Measurements from ENCODE around the gene GNAL. TPM values are rescaled to one million over a fixed set of nuclear protein-coding genes. Genes with fewer than 3 reads are reported as not detected.

The GNAL gene
- total RNA-seq, 1 donor from 2014 or later = 14.7 TPM

DNA sequence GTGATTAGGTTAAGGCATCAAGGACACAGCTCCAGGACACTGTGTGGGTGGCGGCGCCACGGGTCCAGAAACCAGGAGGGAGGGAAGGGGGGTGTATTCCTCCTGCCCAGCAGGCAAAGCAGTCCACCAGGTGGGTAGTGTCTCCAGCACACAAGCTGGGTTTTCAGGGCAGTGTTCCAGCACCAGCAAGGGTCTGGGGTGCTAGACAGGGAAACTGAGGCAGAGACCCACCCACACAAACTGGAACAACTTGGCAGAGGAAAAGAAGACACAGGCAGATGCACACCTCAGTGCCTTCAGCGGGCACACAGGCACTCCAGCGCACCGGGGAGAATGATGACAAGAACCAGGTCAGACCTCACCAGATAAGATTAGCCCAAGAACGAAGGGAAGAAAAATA lies 28.4 kb upstream of the GNAL start:
- no peak overlapping the region for H3K4me3 ChIP-seq (ENCODE audit: low read depth, low read length)
- DNase-seq (ENCODE audit: low read depth) = no peak
- H3K36me3 ChIP-seq (ENCODE audit: control insufficient read depth, insufficient read depth, low read length) = no peaks in the 10 kb centered on the region
- no peak for TF ChIP-seq CTCF (IDR thresholded peaks at IDR 0.05; ENCODE audit: insufficient read depth, low read length, poor library complexity, severe bottlenecking)
- peaks cover 5% of the 10 kb centered on the region for H3K27me3 ChIP-seq (ENCODE audit: control insufficient read depth, insufficient read depth, low read length)

- DNase-seq (ENCODE audit: low read depth) = no peak
- TF ChIP-seq CTCF (IDR thresholded peaks at IDR 0.05; ENCODE audit: insufficient read depth, low read length, poor library complexity, severe bottlenecking) = no peak
- H3K36me3 ChIP-seq (ENCODE audit: control insufficient read depth, insufficient read depth, low read length) = no peaks in the 10 kb centered on the region
- peaks cover 6% of the 10 kb centered on the region for H3K27me3 ChIP-seq (ENCODE audit: control insufficient read depth, insufficient read depth, low read length)
- H3K4me3 ChIP-seq (ENCODE audit: low read depth, low read length) = no peak overlapping the region
Measured at GRCh38 chr18:11661430-11661829, 27.6 kb upstream of the GNAL start.

DNA sequence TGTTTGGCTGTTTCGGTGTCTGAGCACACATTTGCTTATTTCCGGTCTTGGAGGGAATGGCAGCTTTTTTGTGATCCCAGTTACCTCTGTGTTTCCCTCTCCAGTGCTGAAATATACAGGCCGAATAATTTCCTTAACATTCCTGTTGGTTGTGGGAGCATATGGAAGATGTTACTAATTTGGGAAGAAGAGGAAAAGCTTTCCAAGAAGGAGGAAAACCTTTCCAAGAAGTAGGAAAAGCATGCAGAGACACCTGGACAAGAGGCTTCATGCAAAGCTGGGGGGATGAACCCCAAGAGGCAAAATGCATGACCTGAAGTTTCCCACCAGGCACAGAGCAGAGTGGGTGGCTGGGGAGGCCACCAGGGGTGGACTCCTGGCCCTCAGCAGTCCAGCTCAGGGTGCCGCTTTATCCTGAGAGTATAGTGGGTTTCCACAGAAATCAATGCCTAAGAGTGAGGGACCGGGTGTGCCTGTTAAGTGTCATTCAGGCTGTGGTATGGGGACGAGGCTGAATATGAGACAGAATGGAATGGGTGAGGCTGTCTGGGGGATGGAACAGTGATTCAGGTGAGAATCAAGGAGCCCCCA lies 25.5 kb upstream of the GNAL start:
- Histone ChIP-seq H3K27me3 (ENCODE audit: control insufficient read depth, insufficient read depth, low read length) (peaks cover 4% of the 10 kb centered on the region), H3K36me3 (ENCODE audit: control insufficient read depth, insufficient read depth, low read length) (no peaks in the 10 kb centered on the region), H3K4me3 (ENCODE audit: low read depth, low read length) (no peak overlapping the region)
- DNase-seq (ENCODE audit: low read depth) = no peak
- TF ChIP-seq CTCF (IDR thresholded peaks at IDR 0.05; ENCODE audit: insufficient read depth, low read length, poor library complexity, severe bottlenecking) = no peak

DNA sequence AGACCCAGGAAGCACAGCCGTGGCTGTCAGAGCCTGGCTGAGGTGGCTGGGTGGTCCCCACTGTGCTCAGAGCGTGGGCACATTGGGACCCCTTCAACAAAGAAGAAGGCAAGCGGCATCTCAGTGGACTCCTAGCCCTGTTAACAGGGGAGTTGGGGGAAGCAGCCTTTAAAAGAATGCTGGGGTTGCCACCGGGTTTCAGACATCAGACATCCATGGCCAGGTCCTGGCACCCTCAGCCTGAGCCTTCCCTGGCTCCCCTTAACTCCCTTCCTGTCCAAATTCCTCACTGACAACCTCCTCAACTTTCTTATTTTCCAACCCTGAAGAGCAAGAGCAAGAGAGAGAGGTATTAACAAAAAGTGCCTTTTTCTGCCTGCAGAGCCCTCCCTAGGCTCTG lies 24.8 kb upstream of the GNAL start:
- Histone ChIP-seq H3K27me3 (ENCODE audit: control insufficient read depth, insufficient read depth, low read length) (peaks cover 6% of the 10 kb centered on the region), H3K4me3 (ENCODE audit: low read depth, low read length) (no peak overlapping the region), H3K36me3 (ENCODE audit: control insufficient read depth, insufficient read depth, low read length) (no peaks in the 10 kb centered on the region)
- no peak for TF ChIP-seq CTCF (IDR thresholded peaks at IDR 0.05; ENCODE audit: insufficient read depth, low read length, poor library complexity, severe bottlenecking)
- DNase-seq (ENCODE audit: low read depth) = no peak

- H3K4me3 ChIP-seq (ENCODE audit: low read depth, low read length) = no peak overlapping the region
- no peak for TF ChIP-seq CTCF (IDR thresholded peaks at IDR 0.05; ENCODE audit: insufficient read depth, low read length, poor library complexity, severe bottlenecking)
- H3K36me3 ChIP-seq (ENCODE audit: control insufficient read depth, insufficient read depth, low read length) = no peaks in the 10 kb centered on the region
- peaks cover 10% of the 10 kb centered on the region for H3K27me3 ChIP-seq (ENCODE audit: control insufficient read depth, insufficient read depth, low read length)
- DNase-seq (ENCODE audit: low read depth) = no peak
Measured at GRCh38 chr18:11665146-11665545, 23.9 kb upstream of the GNAL start.

- no peak for DNase-seq (ENCODE audit: low read depth)
- Histone ChIP-seq H3K4me3 (ENCODE audit: low read depth, low read length) (no peak overlapping the region), H3K27me3 (ENCODE audit: control insufficient read depth, insufficient read depth, low read length) (peaks cover 10% of the 10 kb centered on the region), H3K36me3 (ENCODE audit: control insufficient read depth, insufficient read depth, low read length) (no peaks in the 10 kb centered on the region)
- TF ChIP-seq CTCF (IDR thresholded peaks at IDR 0.05; ENCODE audit: insufficient read depth, low read length, poor library complexity, severe bottlenecking) = no peak
Measured at GRCh38 chr18:11665587-11665986, 23.5 kb upstream of the GNAL start.

All from kidney epithelial cell (primary cell).